ENCODE results near the gene UBC.
"Not testable (repeated sequence)": the region's sequence is repeated elsewhere in the genome, so short reads cannot be mapped to it uniquely, and the experiment has no call there.

UBC gene

DNA sequence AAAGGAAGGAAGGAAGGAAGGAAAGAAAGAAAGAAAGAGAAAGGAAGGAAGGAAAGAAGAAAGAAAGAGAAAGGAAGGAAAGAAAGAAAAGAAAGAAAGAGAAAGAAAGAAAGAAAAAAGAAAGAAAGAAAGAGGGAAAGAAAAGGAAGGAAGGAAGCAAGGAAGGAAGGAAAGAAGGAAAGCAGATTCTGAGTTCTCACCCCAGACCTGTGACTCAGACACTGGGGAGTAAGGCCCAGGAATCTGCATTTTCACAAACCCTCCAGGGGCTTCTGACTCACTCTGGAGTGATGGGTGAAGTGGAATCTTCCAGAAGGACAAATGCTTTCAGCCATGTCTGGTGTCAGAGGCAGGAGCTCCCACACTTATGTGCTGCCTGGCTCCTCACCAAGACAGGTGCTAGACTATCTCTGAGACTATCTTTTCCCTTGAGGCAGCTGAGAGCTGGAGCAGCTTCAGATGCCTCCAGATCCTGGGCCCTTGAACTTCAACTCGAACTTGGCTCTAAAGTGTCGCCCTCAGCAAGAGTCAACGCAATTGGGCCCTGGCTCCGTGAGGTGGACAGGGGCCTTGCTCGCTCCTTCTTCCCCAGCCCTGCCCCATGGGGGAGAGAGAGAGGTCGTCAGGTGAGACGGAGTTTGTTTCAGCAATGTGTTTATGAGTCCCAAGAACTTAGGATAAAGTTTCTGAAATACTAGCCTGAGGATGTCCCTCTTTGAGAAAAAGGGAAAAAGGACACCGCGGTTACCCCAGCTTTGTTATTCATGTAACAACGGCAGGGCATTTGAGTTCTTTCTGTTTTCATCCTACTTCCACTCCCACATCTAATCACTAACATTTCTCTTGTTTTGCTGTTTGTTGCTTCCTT, 31.0 kb downstream of the UBC start:
- no peak for DNase-seq

DNA sequence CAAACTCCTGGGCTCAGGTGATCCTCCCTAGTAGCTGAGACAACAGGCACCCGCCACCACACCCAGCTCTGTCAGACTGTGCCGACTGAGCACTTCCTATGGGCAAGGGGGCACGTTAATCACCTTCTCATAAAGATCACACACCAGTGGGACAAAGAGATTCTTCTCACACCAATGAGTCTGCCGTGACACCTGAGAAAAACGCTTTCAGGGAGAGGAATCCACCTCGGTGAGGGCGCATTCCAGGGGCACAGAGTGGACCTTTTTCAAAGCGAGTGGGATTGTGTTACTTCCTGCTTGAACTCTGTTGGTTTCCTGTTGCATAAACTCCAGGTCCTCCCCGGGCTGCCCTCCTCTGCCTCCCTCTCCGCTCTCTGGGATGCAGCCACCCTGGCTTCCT, 33.3 kb downstream of the UBC start:
- DNase-seq: peak; percentile 32

DNA sequence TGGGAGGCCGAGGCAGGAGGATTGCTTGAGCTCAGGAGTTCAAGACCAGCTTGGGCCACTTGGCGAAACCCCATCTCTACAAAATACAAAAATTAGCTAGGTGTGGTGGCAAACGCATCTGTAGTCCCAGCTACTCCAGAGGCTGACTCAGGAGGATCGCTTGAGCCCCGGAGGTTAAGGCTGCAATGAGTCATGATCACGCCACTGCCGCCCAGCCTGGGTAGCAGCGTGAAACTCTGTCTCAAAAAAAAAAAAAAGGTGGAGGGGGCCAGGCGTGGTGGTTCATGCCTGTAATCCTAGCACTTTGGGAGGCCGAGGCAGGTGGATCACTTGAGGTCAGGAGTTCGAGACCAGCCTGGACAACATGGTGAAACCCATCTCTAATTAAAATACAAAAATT, 34.1 kb downstream of the UBC start:
- not testable (repeated sequence) for DNase-seq

DNA sequence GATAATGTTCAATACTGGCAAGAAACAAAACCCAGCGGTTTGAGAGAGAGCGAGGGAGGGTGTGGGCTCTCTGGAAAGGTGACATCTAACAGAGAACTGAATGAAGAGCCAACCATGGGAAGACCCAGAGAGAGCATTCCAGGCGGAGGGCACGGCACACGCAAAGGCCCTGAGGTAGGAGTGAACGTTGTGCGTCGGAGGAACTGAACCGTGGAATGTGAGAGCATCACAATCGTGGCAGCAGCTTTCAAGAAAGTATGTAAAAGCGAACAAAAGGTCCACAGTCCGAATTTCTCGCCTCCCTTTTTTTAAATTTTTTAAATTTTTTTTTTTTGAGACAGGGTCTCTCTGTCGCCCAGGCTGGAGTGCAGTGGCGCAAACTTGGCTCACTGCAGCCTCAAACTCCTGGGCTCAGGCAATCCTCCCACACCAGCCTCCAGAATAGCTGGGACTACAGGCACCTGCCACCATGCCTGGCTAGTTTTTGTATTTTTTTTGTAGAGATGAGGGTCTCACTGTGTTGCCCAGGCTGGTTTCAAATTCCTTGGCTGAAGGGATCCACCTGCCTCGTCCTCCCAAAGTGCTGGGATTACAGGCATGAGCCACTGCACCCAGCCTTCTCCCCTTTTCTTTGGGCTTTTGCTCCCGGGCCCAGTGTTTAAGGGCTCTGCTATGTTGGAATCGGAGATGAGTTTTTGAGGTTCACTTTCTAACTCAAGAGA, 35.5 kb downstream of the UBC start:
- no peak for DNase-seq

DNA sequence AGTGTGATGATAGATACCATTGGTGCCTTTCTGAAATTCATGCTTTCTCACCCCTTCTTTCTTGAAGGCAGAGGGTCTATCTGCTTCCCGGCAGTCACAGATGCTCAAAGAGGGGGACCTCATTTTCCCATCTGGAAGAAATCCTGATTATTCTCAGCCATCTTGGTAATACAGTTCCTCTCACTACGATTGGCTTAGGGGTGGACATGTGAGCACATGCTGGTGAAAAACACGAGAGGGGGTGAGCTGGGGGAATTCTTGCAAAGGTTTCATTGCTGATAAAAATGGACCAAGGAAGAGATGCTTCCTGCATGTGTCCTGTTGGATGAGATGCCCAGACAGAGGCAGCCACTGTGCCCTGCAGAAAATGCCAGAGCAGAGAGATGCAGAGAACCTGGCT, 37.0 kb downstream of the UBC start:
- DNase-seq: no peak

DNA sequence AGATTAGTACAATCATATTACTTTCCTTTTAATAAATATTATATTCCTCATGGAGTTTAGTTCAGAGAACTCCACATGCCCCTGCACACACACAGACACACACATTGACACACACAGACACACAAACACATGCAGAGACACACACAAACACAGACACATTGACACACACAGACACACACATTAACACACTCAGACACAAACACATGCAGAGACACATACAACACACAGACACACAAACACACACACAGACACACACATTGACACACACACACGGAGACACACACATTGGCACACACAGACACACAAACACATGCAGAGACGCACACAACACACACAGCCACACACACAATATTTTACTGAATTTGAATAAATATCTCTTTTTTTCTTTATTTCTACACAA, 38.3 kb downstream of the UBC start:
- no peak for DNase-seq

DNA sequence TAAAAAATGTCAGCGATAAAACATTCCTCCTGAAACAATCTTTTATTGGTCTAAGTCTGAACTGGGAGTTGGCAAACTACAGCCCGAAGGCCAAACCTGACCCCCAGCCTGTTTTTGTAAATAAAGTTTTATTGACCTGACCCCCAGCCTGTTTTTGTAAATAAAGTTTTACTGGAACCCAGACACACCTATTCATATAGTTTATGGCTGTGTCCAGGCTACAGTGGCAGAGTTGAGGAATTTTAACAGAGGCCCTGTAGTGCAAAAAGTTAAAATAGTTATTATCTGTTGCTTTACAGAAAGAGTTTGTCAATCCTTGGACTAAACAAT, 38.7 kb downstream of the UBC start:
- DNase-seq: no peak

DNA sequence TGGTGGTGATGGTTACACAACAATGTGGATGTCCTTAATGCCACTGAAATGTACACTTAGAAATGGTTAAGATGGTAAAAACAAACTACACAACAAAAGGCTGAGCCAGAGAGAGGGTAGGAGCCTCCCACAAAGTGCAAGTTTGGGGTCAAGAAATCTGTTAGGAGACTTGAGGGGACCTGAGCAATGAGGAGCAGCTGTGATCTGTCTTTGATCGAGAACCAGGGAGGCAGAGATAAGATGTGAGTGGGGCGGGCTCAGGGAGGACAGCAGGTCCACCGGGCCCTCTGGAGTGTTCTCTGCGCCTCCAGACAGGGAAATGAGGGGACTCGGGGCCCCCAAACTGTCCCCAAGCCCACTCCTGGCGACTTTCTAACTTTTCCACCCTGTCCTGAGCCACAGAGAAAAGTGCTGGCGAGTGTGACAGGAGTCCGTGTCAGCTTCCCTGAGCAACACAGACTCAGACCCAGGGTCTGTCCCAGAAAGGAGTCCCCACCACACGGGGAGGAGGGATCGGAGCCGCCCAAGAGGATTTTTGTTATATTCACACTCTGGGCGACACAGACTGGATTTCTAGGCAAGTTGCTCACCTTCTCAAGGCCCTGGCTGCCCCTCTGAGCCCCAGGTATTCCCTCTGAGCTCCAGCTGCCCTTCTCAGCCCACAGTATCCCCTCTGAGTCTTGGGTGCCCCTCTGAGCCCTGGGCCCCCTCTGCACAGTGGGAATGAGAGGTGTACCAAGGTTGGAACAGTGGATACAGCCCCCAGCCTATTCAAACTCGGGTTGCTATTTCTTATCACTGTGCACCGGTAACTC, 39.3 kb downstream of the UBC start:
- DNase-seq: peak; percentile 39

DNA sequence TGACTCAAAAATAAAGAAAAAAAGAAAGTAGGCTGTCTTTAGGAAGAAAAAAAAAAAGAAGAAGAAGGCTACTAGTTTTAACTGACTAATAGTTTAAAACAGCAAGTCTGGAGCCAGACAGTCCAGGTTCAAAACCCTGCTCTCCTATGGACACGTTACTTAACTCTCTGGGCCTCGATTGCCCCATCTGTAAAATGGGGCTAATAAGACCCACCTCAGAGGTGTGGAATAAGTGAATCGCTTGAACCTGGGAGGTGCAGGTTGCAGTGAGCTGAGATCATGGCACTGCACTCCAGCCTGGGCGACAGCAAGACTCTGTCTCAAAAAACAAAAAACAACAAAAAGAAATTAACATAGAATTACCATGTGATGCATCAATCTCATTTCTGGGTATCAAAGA, 40.3 kb downstream of the UBC start:
- DNase-seq: no peak

DNA sequence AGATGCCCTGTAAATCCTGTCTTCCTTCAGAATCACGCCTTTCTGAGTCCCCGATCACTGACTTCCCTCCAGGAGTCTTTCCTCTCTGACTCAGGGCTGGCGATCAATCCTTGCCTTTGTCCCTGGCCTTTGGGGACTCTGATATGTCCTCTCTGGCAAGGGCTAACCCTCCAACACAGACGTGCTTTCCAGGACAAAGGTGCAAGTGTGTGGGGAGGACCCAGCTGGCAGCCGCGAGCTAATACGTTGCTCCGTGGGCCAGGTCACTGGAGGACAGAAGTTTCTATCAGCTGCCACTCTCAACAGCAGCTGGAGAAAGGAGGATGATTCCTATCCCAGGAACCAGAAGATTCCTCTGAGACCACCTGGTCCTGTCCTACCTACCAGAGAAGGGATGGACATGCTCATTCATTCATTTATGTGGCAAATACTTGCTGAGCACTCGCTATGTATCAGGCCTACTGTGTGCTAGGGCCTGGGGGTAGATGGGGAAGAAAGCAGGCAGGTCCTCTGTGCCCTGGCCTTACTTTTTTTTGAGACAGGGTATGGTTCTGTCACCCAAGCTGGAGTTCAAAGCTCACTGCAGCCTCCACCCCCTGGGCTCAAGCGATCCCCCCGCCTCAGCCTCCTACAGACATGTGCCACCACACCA, 42.3 kb downstream of the UBC start:
- DNase-seq: no peak

DNA sequence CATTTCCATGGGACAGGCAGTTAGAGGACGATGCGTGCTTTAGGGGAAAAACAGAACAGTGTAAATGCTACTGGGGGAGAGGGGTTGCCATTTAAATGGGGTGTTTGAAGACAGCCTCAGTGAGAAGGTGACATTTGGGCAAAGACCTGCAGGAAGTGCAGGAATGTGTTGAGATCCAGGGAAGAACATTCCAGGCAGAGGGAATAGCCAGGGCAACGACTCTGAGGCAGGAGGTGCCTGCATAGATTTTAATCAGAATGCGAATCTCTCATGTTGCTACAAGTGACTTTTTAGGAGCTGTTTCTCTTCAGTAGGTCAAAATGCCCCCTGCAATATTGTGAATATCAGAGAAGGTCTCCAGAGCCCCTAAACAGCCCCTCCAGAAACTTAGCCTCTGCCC, 43.2 kb downstream of the UBC start:
- no peak for DNase-seq

DNA sequence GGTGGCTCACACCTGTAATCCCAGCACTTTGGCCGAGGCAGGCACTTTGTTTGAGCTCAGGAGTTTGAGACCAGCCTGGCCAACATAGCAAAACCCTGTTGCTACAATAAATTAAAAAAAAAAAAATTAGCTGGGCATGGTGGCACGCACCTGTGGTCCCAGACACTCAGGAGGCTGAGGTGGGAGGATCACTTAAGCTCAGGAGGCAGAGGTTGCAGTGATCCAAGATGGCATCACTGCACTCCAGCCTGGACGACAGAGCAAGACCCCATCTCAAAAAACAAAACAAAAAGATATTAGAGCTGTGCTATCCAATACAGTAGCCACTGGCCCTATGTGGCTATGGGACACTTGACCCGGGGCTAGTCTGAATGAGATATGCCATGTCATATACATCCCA, 43.9 kb downstream of the UBC start:
- DNase-seq: no peak

DNA sequence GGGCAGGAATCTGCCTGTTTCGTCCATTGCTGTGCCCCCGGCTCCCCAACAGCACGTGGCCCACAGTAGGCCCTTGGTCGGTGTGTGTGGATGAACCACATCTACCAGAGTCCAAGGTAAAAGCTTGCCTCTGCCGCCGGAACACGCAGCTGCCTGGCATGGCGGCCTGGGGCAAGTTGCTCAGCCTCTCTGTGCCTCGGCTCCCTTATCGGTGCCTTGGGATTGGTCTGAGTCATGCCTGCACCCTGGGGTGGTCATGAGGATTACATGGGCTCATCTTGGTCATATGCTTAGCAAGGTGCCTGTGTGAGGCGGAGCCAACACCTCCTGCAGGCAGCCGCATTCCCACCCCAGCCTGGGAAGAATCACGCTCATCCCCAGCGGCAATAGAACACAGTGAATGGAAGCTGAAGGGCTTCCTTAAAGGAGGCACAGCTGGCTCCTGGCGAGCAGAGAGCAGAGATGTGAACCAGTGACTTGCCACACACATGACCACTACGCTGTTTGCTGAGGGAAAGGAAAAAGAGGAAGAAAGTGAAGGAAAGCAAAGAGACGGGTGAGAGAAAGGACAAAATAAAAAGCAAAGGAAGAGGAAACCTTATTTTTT, 45.3 kb downstream of the UBC start:
- peak; percentile 94 for DNase-seq

DNA sequence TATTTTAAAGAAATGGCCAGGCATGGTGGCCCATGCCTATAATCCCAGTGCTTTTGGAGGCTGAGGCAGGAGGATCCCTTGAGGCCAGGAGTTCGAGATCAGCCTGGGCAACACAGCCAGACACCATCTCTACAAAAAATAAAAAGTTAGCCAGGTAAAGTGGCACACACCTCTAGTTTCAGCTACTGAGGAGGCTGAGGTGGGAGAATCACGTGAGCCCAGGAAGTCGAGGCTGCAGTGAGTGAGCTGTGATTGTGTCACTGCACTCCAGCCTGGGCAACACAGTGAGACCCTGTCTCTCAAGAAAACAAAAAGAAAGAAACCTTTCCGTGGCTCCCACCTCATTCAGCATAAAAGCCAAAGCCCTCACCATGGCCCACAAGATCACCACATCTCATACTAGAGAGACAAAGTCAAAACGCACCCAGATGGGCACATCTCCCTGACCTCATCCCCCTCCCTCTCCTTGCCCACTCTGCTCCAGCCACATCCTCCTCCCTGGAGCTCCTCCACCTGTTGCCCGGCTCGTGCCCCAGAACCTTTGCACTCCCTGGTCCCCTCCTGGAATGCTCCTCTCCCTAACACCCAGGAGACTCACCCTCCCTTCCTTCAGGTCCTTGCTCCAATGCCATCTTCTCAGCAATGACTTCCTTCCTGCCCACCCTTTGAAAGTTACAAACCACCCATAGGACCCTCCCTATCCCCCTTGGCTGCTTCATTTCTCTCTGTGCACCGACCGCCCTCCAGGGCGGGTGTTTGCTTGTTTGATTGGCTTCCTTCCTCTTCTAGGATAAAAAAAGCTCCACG, 46.0 kb downstream of the UBC start:
- DNase-seq: peak; percentile 59

DNA sequence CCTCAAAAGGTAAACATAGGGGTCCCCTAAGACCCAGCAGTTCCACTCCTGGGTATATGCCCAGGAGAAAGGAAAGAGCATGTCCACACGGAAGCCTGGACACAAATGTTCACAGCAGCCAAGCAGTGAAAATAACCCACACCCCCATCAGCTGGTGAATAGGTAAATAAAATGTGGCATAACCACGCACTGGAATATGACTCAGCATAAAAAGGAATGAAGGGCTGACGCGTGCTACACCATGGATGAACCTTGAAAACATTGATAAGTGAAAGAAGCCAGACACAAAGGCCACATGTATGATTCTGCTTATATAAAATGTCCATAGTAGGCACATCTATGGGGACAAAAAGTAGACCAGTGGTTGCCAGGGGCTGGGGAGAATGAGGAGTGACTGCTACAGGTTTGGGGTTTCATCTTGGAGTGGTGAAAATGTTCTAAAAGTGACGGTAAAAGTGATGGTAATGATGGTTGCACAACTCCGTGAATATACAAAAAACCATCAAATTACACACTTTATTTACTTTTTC, 47.0 kb downstream of the UBC start:
- peak; percentile 86 for DNase-seq

DNA sequence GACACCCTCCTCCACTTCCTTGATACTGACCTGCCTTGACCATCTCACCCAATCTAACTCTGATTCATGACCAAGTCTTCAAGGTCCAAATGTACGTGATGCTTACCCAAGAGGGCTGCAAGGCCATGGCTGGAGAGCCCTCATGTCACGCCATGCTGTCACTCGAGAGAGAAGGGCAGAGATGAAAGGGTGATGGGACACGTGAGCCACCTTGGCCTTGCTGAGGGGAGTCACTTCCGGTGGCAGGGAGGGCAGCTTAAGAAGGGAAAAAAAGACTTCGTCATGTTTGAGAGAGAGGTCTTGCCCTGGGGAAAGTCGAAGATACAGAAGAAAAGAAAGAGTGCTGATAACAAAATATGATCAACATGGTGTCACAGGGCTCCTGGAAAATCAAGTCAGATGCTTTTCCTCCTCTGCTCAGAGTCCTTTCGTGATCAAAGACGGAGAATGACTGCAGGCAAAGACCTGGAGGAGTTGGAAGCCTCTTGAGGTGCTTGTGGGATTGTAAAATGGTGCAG, 47.5 kb downstream of the UBC start:
- peak; percentile 25 for DNase-seq

DNA sequence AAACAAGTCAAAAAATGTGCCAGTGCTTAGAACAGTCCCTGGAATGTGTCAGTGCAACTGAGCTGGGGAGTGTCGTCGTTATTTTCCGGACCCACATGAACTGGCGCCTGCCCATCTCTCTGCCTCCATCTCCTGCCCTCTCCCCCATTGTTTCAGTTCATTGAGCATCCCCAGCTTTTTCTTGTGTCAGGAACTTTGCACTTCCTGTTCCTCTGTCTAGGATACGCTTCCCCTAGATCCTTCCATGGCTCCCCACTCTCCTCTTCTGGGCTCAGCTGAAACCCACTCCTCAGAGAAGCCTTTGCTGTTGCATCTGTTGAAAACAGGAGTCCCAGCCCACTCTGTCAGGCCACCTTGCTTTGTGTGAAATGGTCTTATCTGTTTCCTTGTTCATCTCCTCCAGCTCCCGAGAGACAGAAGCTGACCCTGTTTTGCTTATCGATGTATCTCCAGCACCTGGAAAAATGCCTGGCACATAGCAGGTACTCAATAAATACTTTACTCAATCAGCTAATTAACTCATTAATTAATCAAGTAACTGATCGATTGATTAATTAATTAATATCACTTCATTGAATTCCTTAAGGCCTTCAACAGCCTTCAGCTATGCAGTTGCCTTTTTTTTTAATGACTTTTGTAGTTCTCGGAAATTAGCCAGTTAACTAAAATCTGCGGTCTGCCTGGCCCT, 48.1 kb downstream of the UBC start:
- DNase-seq: no peak

DNA sequence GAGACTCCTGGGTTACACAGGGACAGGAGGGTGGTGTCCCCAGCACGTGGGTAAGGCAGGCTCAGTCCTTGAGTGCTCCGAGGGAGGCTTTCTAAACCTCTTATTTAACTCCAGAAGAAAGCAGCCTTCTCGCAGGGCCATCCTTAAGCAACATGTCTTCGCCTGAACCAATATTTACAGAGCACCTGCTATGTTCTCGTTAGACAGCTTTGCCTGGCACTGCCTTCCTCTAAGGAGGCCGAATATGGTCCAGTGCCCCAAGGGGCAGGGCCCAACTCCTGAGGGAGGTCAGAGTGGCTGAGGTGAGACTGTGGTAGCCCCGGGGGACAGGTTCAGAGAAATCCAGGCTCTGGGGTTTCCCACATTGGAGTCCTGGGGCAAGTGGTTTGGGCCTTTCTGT, 48.7 kb downstream of the UBC start:
- no peak for DNase-seq

DNA sequence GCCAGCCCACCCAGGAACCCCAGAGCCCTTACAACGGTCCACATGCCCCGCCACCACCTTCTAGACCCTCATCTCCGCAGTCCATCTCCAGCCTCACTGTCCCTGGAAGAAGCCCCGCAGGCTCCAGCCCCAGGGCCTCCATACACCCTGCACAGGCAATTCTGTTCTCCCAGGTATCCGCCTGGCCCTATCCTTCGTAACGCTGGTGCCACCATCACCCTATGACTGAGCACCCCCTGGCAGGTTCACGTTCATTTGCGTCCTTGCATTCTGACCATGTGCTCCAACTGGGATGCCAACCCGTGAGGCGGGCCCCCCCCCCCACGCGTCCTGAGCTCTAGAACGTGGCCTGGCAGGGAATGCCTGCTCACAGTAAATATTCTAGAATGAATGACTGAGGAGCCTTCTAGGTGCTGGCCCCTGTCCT, 50.1 kb downstream of the UBC start:
- DNase-seq: no peak

Data from hematopoietic multipotent progenitor cell treated with erythropoietin and hydrocortisone succinate and interleukin-3 and kit ligand, for 6 days (in vitro differentiated cells).